Testis (tissue), 2 donors: ENCODE results near the gene METTL16.

Experiments used
- CTCF ChIP-seq, 3 experiments: fragments of 450-650 bp in 2 of 3; fragments of 200-600 bp in 1 of 3; sonication (generic) in 1 of 3; IDR thresholded peaks; one replicate each; pipeline ENCODE4 v1.5.1; 2016 to 2019; ENCODE audit warnings: antibody characterized with exemption in 3 of 3, mild to moderate bottlenecking in 2 of 3, moderate library complexity in 1 of 3
- POLR2A ChIP-seq: fragments of 450-650 bp; IDR thresholded peaks from one replicate; pipeline ENCODE4 v1.6.1; 2017; ENCODE audit warnings: antibody characterized with exemption, mild to moderate bottlenecking, moderate library complexity

- no peak for TF ChIP-seq CTCF (IDR thresholded peaks at IDR 0.05)
- no peak for TF ChIP-seq POLR2A
These were observed 88.4 kb downstream of the METTL16 start for GRCh38 chr17:2423271-2423670.
